Trophoblast cell (in vitro differentiated cells and primary cell): Measurements from ENCODE around the gene C12orf42.

ENCODE experiments used
- DNase-seq, 2 donors: peaks; one replicate each; pipeline ENCODE4 v3.0.0-alpha.2; 2016
- H2AFZ ChIP-seq: 2 replicates; pipeline ENCODE4 v1.6.1; 2013; ENCODE audit warnings: low read length, moderate library complexity, mild to moderate bottlenecking; ENCODE audit not compliant: insufficient read depth, poor library complexity
- H2AK5ac ChIP-seq: 2 replicates; pipeline ENCODE4 v1.6.1; 2013; ENCODE audit warnings: mild to moderate bottlenecking, low read length
- H2BK120ac ChIP-seq: 2 replicates; pipeline ENCODE4 v1.6.1; 2013; ENCODE audit warnings: low read length, mild to moderate bottlenecking, moderate library complexity; ENCODE audit not compliant: insufficient read depth, poor library complexity
- H2BK12ac ChIP-seq: 2 replicates; pipeline ENCODE4 v1.6.1; 2013; ENCODE audit warnings: mild to moderate bottlenecking, low read length, moderate library complexity
- H2BK5ac ChIP-seq: 2 replicates; pipeline ENCODE4 v1.6.1; 2013; ENCODE audit warnings: low read length, low read depth, moderate library complexity, mild to moderate bottlenecking; ENCODE audit not compliant: poor library complexity
- H3K14ac ChIP-seq: 2 replicates; pipeline ENCODE4 v1.6.1; 2013; ENCODE audit warnings: mild to moderate bottlenecking, low read length
- H3K18ac ChIP-seq: 2 replicates; pipeline ENCODE4 v1.6.1; 2013; ENCODE audit warnings: mild to moderate bottlenecking, low read length
- H3K23ac ChIP-seq: 2 replicates; pipeline ENCODE4 v1.6.1; 2013; ENCODE audit warnings: low read length
- H3K27ac ChIP-seq: 2 replicates; pipeline ENCODE4 v1.5.1; 2013; ENCODE audit warnings: low read depth, mild to moderate bottlenecking, inconsistent platforms, low read length, moderate library complexity
- H3K27me3 ChIP-seq: 2 replicates; pipeline ENCODE4 v1.6.1; 2013; ENCODE audit warnings: inconsistent platforms, mild to moderate bottlenecking, low read length, moderate library complexity; ENCODE audit not compliant: insufficient read depth
- H3K36me3 ChIP-seq, 2 experiments: 1 replicate in 1 of 2; 2 replicates in 1 of 2; pipeline ENCODE4 v1.6.1; 2013; ENCODE audit warnings: low read length in 2 of 2, mild to moderate bottlenecking in 2 of 2, moderate library complexity in 1 of 2; ENCODE audit not compliant: insufficient read depth in 2 of 2, control insufficient read depth in 1 of 2
- H3K4ac ChIP-seq: 2 replicates; pipeline ENCODE4 v1.6.1; 2013; ENCODE audit warnings: low read depth, mild to moderate bottlenecking, low read length, moderate library complexity
- H3K4me1 ChIP-seq, 2 experiments: 1 replicate in 1 of 2; 2 replicates in 1 of 2; pipeline ENCODE4 v1.6.1; 2013; ENCODE audit warnings: low read length in 2 of 2, mild to moderate bottlenecking in 2 of 2, moderate library complexity in 1 of 2; ENCODE audit not compliant: insufficient read depth in 2 of 2, control insufficient read depth in 1 of 2
- H3K4me2 ChIP-seq: 2 replicates; pipeline ENCODE4 v1.6.1; 2013; ENCODE audit warnings: inconsistent platforms, mild to moderate bottlenecking, low read length, moderate library complexity
- H3K4me3 ChIP-seq: 2 replicates; pipeline ENCODE4 v1.5.1; 2013; ENCODE audit warnings: mild to moderate bottlenecking, low read depth, low read length, inconsistent platforms
- H3K79me1 ChIP-seq: one replicate; pipeline ENCODE4 v1.6.1; 2013; ENCODE audit warnings: low read length
- H3K79me2 ChIP-seq: 2 replicates; pipeline ENCODE4 v1.6.1; 2013; ENCODE audit warnings: low read length, mild to moderate bottlenecking; ENCODE audit not compliant: control insufficient read depth, insufficient read depth, poor library complexity
- H3K9ac ChIP-seq: 2 replicates; pipeline ENCODE4 v1.6.1; 2013; ENCODE audit warnings: mild to moderate bottlenecking, low read length
- H3K9me3 ChIP-seq: 2 replicates; pipeline ENCODE4 v1.6.1; 2013; ENCODE audit warnings: low read depth, mild to moderate bottlenecking, control low read depth, inconsistent platforms, low read length; ENCODE audit not compliant: insufficient read depth
- H4K12ac ChIP-seq: 2 replicates; pipeline ENCODE4 v1.6.1; 2013; ENCODE audit warnings: low read depth, mild to moderate bottlenecking, low read length, moderate library complexity
- H4K8ac ChIP-seq: 2 replicates; pipeline ENCODE4 v1.6.1; 2013; ENCODE audit warnings: low read depth, mild to moderate bottlenecking, low read length, moderate library complexity
- H4K91ac ChIP-seq: one replicate; pipeline ENCODE4 v1.6.1; 2013; ENCODE audit warnings: low read depth, mild to moderate bottlenecking, low read length, moderate library complexity
- WGBS: extraction: QIAGEN DNeasy Blood & Tissue Kit; methylation state at CpG from one replicate; pipeline ENCODE4 v1.1.7; 2013; ENCODE audit warnings: missing lambda C conversion rate; ENCODE audit not compliant: insufficient read length, insufficient coverage; ENCODE audit errors: extremely low coverage; 5-methylcytosine and 5-hydroxymethylcytosine counted together

Gene C12orf42

GRCh38 chr12:103386451-103386850, 109.3 kb downstream of the C12orf42 start:
- no peak overlapping the region for H2BK120ac ChIP-seq
- WGBS: no CpG with 5 or more reads among the region's 3 CpGs
- no peak overlapping the region for H3K23ac ChIP-seq
- no peaks in the 10 kb centered on the region for H3K79me2 ChIP-seq
- DNase-seq: no peak
- no peak overlapping the region for H4K8ac ChIP-seq
- H3K27ac ChIP-seq: no peak overlapping the region
- H4K91ac ChIP-seq: no peak overlapping the region
- no peak overlapping the region for H3K4ac ChIP-seq
- no peak overlapping the region for H3K4me3 ChIP-seq
- no peaks in the 10 kb centered on the region for H3K36me3 ChIP-seq
- H3K9ac ChIP-seq: no peak overlapping the region
- no peak overlapping the region for H4K12ac ChIP-seq
- H2AK5ac ChIP-seq: no peak overlapping the region
- no peak overlapping the region for H2AFZ ChIP-seq
- no peaks in the 10 kb centered on the region for H3K79me1 ChIP-seq
- H2BK5ac ChIP-seq: no peak overlapping the region
- H3K4me2 ChIP-seq: no peak overlapping the region
- no peaks in the 10 kb centered on the region for H3K4me1 ChIP-seq
- H3K27me3 ChIP-seq: no peaks in the 10 kb centered on the region
- H3K14ac ChIP-seq: no peak overlapping the region
- peaks cover 3% of the 10 kb centered on the region for H3K9me3 ChIP-seq
- H2BK12ac ChIP-seq: no peak overlapping the region
- H3K18ac ChIP-seq: no peak overlapping the region

DNA sequence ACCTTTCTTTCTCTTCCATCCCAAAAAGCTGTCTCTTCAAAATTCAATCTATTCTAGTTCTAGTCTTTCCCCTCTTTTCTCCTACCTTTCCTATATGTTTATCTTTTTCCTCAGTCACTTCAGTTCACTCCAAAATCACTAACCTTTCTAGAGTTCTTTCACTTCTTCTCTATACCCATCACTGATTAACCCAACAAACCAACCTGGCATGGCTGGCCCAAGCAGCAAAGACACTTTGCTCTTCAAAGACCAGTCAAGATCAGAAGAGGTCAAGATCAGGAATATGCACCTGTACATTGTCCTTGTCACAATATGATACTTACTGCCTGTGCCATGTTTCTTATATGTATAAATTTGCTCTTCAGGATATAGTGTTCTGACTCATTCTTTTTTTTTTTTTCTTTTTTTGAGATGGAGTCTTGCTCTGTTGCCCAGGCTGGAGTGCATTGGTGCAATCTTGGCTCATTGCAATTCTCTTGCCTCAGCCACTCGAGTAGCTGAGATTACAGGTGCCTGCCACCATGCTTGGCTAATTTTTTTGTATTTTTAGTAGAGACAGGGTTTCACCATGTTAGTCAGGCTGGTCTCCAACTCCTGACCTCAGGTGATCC, 112.9 kb downstream of the C12orf42 start:
- H3K79me1 ChIP-seq: no peaks in the 10 kb centered on the region
- no peak overlapping the region for H2BK120ac ChIP-seq
- no peak for DNase-seq
- H3K4ac ChIP-seq: no peak overlapping the region
- no peak overlapping the region for H2BK5ac ChIP-seq
- no peak overlapping the region for H4K12ac ChIP-seq
- no peak overlapping the region for H2BK12ac ChIP-seq
- H3K4me2 ChIP-seq: no peak overlapping the region
- no peak overlapping the region for H4K8ac ChIP-seq
- H3K18ac ChIP-seq: no peak overlapping the region
- no peak overlapping the region for H3K14ac ChIP-seq
- H3K9ac ChIP-seq: no peak overlapping the region
- no peak overlapping the region for H2AFZ ChIP-seq
- H3K4me3 ChIP-seq: no peak overlapping the region
- H3K36me3 ChIP-seq: no peaks in the 10 kb centered on the region
- WGBS: no CpG with 5 or more reads among the region's 1 CpG
- H3K27me3 ChIP-seq: no peaks in the 10 kb centered on the region
- no peak overlapping the region for H3K27ac ChIP-seq
- H3K4me1 ChIP-seq: no peaks in the 10 kb centered on the region
- no peaks in the 10 kb centered on the region for H3K79me2 ChIP-seq
- H2AK5ac ChIP-seq: no peak overlapping the region
- no peak overlapping the region for H4K91ac ChIP-seq
- H3K9me3 ChIP-seq: no peaks in the 10 kb centered on the region
- H3K23ac ChIP-seq: no peak overlapping the region

GRCh38 chr12:103382119-103382518, 113.6 kb downstream of the C12orf42 start:
- no peaks in the 10 kb centered on the region for H3K36me3 ChIP-seq
- H4K91ac ChIP-seq: no peak overlapping the region
- H3K4ac ChIP-seq: no peak overlapping the region
- no peak overlapping the region for H3K27ac ChIP-seq
- DNase-seq: no peak
- no peak overlapping the region for H3K4me2 ChIP-seq
- no peak overlapping the region for H4K8ac ChIP-seq
- no peak overlapping the region for H3K14ac ChIP-seq
- no peaks in the 10 kb centered on the region for H3K79me1 ChIP-seq
- no peaks in the 10 kb centered on the region for H3K79me2 ChIP-seq
- H4K12ac ChIP-seq: no peak overlapping the region
- no peak overlapping the region for H3K4me3 ChIP-seq
- H3K23ac ChIP-seq: no peak overlapping the region
- no peak overlapping the region for H2AK5ac ChIP-seq
- H2BK12ac ChIP-seq: no peak overlapping the region
- WGBS: no CpG with 5 or more reads among the region's 2 CpGs
- no peak overlapping the region for H2AFZ ChIP-seq
- H3K27me3 ChIP-seq: no peaks in the 10 kb centered on the region
- H2BK5ac ChIP-seq: no peak overlapping the region
- H3K4me1 ChIP-seq: no peaks in the 10 kb centered on the region
- no peak overlapping the region for H2BK120ac ChIP-seq
- H3K9me3 ChIP-seq: no peaks in the 10 kb centered on the region
- no peak overlapping the region for H3K18ac ChIP-seq
- no peak overlapping the region for H3K9ac ChIP-seq

- Histone ChIP-seq H2BK12ac (no peak overlapping the region), H4K91ac (no peak overlapping the region), H3K4ac (no peak overlapping the region)
These were observed 116.1 kb downstream of the C12orf42 start for GRCh38 chr12:103379670-103380069.

More at GRCh38 chr12:103379670-103380069, 116.1 kb downstream of the C12orf42 start:
- no peak for DNase-seq
- H3K79me1 ChIP-seq: no peaks in the 10 kb centered on the region
- no peaks in the 10 kb centered on the region for H3K27me3 ChIP-seq
- no peak overlapping the region for H3K14ac ChIP-seq
- H2AFZ ChIP-seq: no peak overlapping the region
- no peak overlapping the region for H2AK5ac ChIP-seq
- H3K4me3 ChIP-seq: no peak overlapping the region
- no peak overlapping the region for H4K12ac ChIP-seq
- H3K27ac ChIP-seq: no peak overlapping the region
- H3K23ac ChIP-seq: no peak overlapping the region
- no peak overlapping the region for H3K4me2 ChIP-seq
- H3K4me1 ChIP-seq: no peaks in the 10 kb centered on the region
- no peak overlapping the region for H2BK120ac ChIP-seq
- H3K18ac ChIP-seq: no peak overlapping the region
- no peak overlapping the region for H4K8ac ChIP-seq
- no peaks in the 10 kb centered on the region for H3K9me3 ChIP-seq
- H3K9ac ChIP-seq: no peak overlapping the region
- H3K79me2 ChIP-seq: no peaks in the 10 kb centered on the region
- no CpG with 5 or more reads among the region's 6 CpGs for WGBS
- no peak overlapping the region for H2BK5ac ChIP-seq
- no peaks in the 10 kb centered on the region for H3K36me3 ChIP-seq
